HUES48 (cell line): ENCODE measurements around the gene PTPRD.

Experiments used
- H3K27ac ChIP-seq: one replicate; pipeline ENCODE4 v1.7.0; 2013; ENCODE audit warnings: low read depth, low read length, inconsistent platforms
- H3K27me3 ChIP-seq: 2 replicates; pipeline ENCODE4 v1.6.1; 2013; ENCODE audit warnings: mild to moderate bottlenecking, low read length; ENCODE audit not compliant: control insufficient read depth, insufficient read depth
- H3K36me3 ChIP-seq: 2 replicates; pipeline ENCODE4 v1.6.1; 2013; ENCODE audit warnings: low read length; ENCODE audit not compliant: control insufficient read depth, insufficient read depth
- H3K4me1 ChIP-seq: 2 replicates; pipeline ENCODE4 v1.6.1; 2013; ENCODE audit warnings: mild to moderate bottlenecking, low read length; ENCODE audit not compliant: control insufficient read depth, insufficient read depth
- H3K4me3 ChIP-seq: 2 replicates; pipeline ENCODE4 v1.5.1; 2013; ENCODE audit warnings: mild to moderate bottlenecking, low read depth, low read length
- H3K9ac ChIP-seq: 2 replicates; pipeline ENCODE4 v1.6.1; 2013; ENCODE audit warnings: mild to moderate bottlenecking, low read depth, low read length, moderate library complexity
- H3K9me3 ChIP-seq: 2 replicates; pipeline ENCODE4 v1.6.1; 2013; ENCODE audit warnings: low read length; ENCODE audit not compliant: control insufficient read depth, insufficient read depth

Gene PTPRD

GRCh38 chr9:10130061-10130675 lies 482.6 kb downstream of the PTPRD start:
- H3K27ac ChIP-seq: no peak overlapping the region
- H3K4me1 ChIP-seq: peaks cover 6% of the 10 kb centered on the region
- H3K36me3 ChIP-seq: no peaks in the 10 kb centered on the region
- no peaks in the 10 kb centered on the region for H3K27me3 ChIP-seq
- H3K4me3 ChIP-seq: no peak overlapping the region
- no peaks in the 10 kb centered on the region for H3K9me3 ChIP-seq
- H3K9ac ChIP-seq: no peak overlapping the region

GRCh38 chr9:10127867-10128266 lies 484.9 kb downstream of the PTPRD start:
- Histone ChIP-seq H3K4me1 (no peaks in the 10 kb centered on the region), H3K36me3 (no peaks in the 10 kb centered on the region), H3K27ac (no peak overlapping the region), H3K27me3 (no peaks in the 10 kb centered on the region), H3K9me3 (no peaks in the 10 kb centered on the region), H3K9ac (no peak overlapping the region), H3K4me3 (no peak overlapping the region)

GRCh38 chr9:10112798-10113197 lies 500.0 kb downstream of the PTPRD start:
- no peaks in the 10 kb centered on the region for H3K36me3 ChIP-seq
- H3K9me3 ChIP-seq: no peaks in the 10 kb centered on the region
- H3K4me1 ChIP-seq: no peaks in the 10 kb centered on the region
- H3K4me3 ChIP-seq: no peak overlapping the region
- H3K27me3 ChIP-seq: no peaks in the 10 kb centered on the region
- H3K27ac ChIP-seq: no peak overlapping the region
- no peak overlapping the region for H3K9ac ChIP-seq

- no peaks in the 10 kb centered on the region for H3K36me3 ChIP-seq
- no peaks in the 10 kb centered on the region for H3K4me1 ChIP-seq
- H3K27me3 ChIP-seq: no peaks in the 10 kb centered on the region
These were observed 500.7 kb downstream of the PTPRD start for GRCh38 chr9:10112070-10112469.

GRCh38 chr9:10108815-10109214 lies 504.0 kb downstream of the PTPRD start:
- no peak overlapping the region for H3K27ac ChIP-seq
- no peaks in the 10 kb centered on the region for H3K9me3 ChIP-seq
- no peak overlapping the region for H3K9ac ChIP-seq
- no peak overlapping the region for H3K4me3 ChIP-seq
- H3K27me3 ChIP-seq: no peaks in the 10 kb centered on the region
- H3K36me3 ChIP-seq: no peaks in the 10 kb centered on the region
- H3K4me1 ChIP-seq: no peaks in the 10 kb centered on the region

More at GRCh38 chr9:10112070-10112469, 500.7 kb downstream of the PTPRD start:
- Histone ChIP-seq H3K4me3 (no peak overlapping the region), H3K9me3 (no peaks in the 10 kb centered on the region), H3K27ac (no peak overlapping the region), H3K9ac (no peak overlapping the region)

GRCh38 chr9:10104774-10105173 lies 508.0 kb downstream of the PTPRD start:
- Histone ChIP-seq H3K27ac (no peak overlapping the region), H3K9ac (no peak overlapping the region), H3K27me3 (no peaks in the 10 kb centered on the region), H3K9me3 (no peaks in the 10 kb centered on the region), H3K4me3 (no peak overlapping the region), H3K4me1 (no peaks in the 10 kb centered on the region), H3K36me3 (no peaks in the 10 kb centered on the region)

- Histone ChIP-seq H3K9me3 (no peaks in the 10 kb centered on the region), H3K9ac (no peak overlapping the region), H3K4me1 (no peaks in the 10 kb centered on the region)
These were observed 517.6 kb downstream of the PTPRD start for GRCh38 chr9:10095208-10095607.

GRCh38 chr9:10094563-10094962 lies 518.2 kb downstream of the PTPRD start:
- H3K9me3 ChIP-seq: no peaks in the 10 kb centered on the region
- no peak overlapping the region for H3K9ac ChIP-seq

More at GRCh38 chr9:10095208-10095607, 517.6 kb downstream of the PTPRD start:
- Histone ChIP-seq H3K36me3 (no peaks in the 10 kb centered on the region), H3K4me3 (no peak overlapping the region), H3K27ac (no peak overlapping the region), H3K27me3 (no peaks in the 10 kb centered on the region)

GRCh38 chr9:10080012-10080411 lies 532.8 kb downstream of the PTPRD start:
- no peak overlapping the region for H3K4me3 ChIP-seq
- no peaks in the 10 kb centered on the region for H3K36me3 ChIP-seq
- H3K9me3 ChIP-seq: no peaks in the 10 kb centered on the region
- no peak overlapping the region for H3K9ac ChIP-seq
- H3K27me3 ChIP-seq: no peaks in the 10 kb centered on the region
- H3K4me1 ChIP-seq: peaks cover 20% of the 10 kb centered on the region
- no peak overlapping the region for H3K27ac ChIP-seq

More at GRCh38 chr9:10094563-10094962, 518.2 kb downstream of the PTPRD start:
- Histone ChIP-seq H3K4me3 (no peak overlapping the region), H3K36me3 (no peaks in the 10 kb centered on the region), H3K27me3 (no peaks in the 10 kb centered on the region), H3K4me1 (no peaks in the 10 kb centered on the region), H3K27ac (no peak overlapping the region)

- peaks cover 20% of the 10 kb centered on the region for H3K4me1 ChIP-seq
- no peak overlapping the region for H3K9ac ChIP-seq
- no peaks in the 10 kb centered on the region for H3K27me3 ChIP-seq
- no peak overlapping the region for H3K4me3 ChIP-seq
- H3K36me3 ChIP-seq: no peaks in the 10 kb centered on the region
- H3K27ac ChIP-seq: no peak overlapping the region
- H3K9me3 ChIP-seq: no peaks in the 10 kb centered on the region
These were observed 533.4 kb downstream of the PTPRD start for GRCh38 chr9:10079284-10079964.

GRCh38 chr9:10071579-10071978 lies 541.2 kb downstream of the PTPRD start:
- Histone ChIP-seq H3K27me3 (no peaks in the 10 kb centered on the region), H3K9me3 (no peaks in the 10 kb centered on the region), H3K4me1 (no peaks in the 10 kb centered on the region), H3K27ac (no peak overlapping the region), H3K9ac (no peak overlapping the region), H3K4me3 (no peak overlapping the region), H3K36me3 (no peaks in the 10 kb centered on the region)
